Stimulated activated CD4-positive, alpha-beta T cell treated with anti-CD3 and anti-CD28 coated beads, Interleukin-15, amount 100 ng/mL, for 48 hours (primary cell): ENCODE measurements around the gene PCBP3.
A peak's percentile ranks its signal among the peaks of the same experiment; 100 is the strongest.

Experiments
- DNase-seq, 2 donors: peaks; one replicate each; pipeline ENCODE4 v3.0.0-alpha.2; 2020; ENCODE audit warnings: low read depth in 2 of 2

Gene PCBP3

DNA sequence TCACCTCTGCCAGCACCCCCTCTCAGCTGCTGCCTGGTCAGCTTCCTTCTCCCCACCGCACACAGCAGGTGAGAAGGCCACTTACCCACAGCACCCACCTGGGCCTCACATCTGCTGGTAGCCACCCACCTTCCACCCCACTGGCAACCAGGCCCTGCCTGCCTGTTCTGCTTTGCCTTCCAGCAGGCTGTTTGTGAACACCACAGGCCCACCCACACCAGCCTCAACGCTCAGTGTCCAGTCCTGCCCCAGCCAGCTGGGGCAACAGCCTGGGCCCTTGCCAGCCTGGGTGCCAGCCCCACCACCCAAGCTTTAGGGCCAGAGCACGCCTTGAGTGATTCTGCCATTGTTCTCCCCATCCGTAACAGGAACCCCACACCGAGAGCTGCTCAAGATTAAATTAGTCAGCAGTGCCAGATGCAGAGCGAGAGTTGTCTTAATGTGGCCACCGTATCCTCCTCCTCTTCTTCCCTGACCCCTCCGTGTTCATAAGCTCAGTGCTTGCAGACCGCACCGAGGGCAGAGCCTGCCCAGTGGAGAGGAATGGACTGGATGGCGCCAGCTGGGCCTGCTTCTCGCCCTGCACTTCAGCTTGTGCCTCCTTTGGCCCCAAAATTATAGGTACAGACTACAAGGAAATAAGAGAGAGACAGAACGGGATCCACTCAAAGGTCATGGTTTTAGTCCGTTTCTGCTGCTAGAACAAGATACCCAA is 217.8 kb downstream of the PCBP3 start:
- DNase-seq: no peak

- no peak for DNase-seq
Measured at GRCh38 chr21:45862543-45863207, 219.2 kb downstream of the PCBP3 start.

GRCh38 chr21:45863267-45863666 is 219.7 kb downstream of the PCBP3 start:
- no peak for DNase-seq

GRCh38 chr21:45863751-45864150 is 220.2 kb downstream of the PCBP3 start:
- DNase-seq: no peak

DNA sequence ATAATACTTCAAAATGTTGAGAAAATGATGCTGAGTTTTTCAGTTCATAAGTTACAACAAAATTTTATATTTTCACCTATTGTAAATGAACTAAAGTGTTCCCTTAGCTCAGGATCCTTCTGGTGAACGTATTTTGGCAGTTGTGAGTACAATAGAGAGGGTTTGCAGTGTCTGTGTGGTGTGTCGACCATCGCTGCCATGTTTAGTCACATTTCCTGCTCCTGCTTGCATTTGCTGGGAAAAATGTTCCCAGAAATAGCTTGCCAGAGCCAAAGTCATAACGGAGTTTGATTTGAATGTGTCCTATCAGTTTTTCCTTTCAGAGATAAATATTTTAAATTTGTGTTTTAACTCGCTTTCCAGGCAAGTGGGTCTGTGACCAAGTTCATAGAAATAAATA is 220.9 kb downstream of the PCBP3 start:
- no peak for DNase-seq

GRCh38 chr21:45865106-45865835 is 221.7 kb downstream of the PCBP3 start:
- DNase-seq: no peak

DNA sequence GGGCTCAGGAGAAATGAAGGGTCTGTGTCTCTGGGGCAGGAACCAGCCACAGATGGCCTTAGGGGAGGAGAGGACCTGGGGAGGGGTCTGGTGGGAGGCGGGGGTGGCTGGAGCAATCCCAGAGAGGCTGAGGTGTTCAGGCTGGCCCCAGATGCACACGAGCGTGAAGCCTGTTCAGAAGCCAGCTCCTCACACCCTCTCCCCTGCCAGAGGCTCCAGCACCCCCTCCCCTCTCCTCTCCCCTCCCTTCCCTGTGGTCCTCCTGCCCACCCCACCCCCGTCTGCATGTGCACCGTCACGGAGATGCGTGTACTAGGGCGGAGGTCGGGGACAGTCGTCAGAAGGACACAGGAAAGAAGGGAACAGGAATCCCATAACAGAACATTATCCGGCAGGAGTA is 223.0 kb downstream of the PCBP3 start:
- DNase-seq: no peak

DNA sequence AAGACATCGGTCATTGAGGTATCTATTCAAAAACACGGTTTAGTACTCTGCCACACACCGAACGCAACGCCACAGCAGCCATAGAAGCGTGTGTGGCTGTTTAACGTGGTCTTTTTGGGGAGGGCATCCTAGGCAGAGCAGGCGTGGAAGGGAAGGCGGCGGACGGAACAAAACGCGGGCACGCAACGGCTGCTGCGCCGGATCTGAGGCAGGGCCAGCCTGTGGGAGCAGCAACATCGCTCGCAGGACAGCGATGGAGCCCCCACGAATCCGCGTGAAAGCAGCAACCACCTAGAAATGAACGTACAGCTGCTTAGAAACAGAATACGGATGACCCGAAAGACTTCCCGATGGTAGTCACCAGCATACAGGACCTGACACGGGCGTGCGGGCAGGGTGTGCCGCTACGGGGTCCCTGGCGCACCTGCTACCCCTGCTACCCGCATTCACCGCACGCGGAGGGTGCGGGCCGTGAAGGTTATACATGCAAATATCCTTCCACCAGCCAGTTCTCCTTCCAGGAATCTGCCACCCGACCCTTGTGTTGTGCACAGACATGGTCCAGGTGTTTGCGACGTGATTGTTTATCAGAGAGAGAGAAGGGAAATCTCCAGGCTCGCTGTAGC is 223.6 kb downstream of the PCBP3 start:
- DNase-seq: no peak

DNA sequence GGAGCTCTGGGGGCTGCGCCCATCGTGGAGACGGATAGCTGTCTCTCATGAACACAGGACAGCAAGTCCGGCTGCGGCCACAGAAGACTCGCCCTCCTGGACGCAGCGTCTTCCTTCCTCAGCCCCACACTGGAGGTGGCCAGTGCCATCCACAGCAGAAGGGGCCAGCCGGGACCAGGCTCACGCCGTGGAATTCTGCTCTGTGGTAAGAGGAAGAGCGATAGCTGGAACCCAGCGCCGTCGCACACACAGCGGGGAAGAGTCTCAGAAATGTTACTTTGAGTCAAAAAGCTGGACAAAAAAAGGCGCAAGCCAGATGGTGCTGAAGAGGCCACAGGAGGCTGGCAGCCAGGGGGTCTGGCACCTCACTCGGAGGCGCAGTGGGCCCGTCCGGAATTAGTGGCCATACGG is 224.2 kb downstream of the PCBP3 start:
- DNase-seq: no peak

DNA sequence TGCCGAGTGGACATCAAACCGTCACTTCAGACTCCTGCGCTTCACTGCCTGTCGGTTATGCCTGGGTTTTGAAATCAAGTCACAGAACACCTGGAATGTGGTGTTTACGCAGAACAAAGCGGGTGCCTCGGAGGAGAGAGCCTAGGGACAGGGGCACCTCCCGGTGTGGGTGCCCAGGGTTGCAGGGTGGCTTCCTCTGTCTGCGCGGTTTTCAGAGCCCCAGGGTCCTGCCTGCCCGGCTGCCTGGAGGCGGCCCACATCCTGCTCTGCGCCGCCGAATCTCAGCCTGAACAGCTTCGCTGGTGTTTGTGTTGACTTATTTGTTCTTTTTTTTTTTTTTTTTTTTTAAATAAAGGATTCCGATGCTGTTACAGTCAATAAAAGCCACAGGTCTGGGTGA is 224.6 kb downstream of the PCBP3 start:
- DNase-seq: no peak

- DNase-seq: no peak
Measured at GRCh38 chr21:45868488-45868887, 225.0 kb downstream of the PCBP3 start.

- DNase-seq: no peak
Measured at GRCh38 chr21:45869121-45870007, 225.8 kb downstream of the PCBP3 start.

GRCh38 chr21:45870421-45870820 is 226.9 kb downstream of the PCBP3 start:
- DNase-seq: no peak

DNA sequence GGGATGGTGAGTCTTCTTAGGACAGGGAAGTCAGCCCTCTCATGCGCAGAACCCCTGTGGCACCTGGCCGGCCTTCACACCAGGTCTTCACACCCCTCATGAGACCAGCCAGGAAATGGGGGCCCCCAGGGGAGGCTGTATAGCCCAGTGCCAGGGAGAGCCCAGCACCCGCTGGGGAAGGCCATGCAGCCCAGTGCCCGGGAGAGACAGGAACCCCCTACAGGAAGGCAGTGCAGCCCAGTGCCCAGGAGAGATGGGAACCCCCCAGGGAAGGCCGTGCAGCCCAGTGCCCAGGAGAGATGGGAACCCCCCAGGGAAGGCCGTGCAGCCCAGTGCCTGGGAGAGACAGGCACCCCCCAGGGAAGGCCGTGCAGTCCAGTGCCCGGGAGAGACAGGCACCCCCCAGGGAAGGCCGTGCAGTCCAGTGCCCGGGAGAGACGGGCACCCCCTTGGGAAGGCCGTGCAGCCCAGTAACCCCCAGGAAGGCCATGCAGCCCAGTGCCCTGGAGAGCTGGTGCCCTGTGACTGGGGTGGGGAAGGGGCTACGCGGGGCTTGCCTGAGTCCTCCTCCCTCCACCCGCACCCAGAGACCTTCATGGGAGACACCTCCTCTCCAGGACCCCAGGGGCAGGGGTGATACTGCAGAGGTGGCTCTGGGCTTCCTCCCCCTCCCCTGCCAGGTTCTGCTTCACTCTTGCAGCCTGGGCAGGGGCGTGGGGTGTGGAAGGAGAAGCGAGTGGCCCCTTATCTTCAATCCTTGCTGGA is 227.5 kb downstream of the PCBP3 start:
- DNase-seq: no peak

- no peak for DNase-seq
Measured at GRCh38 chr21:45871616-45872236, 228.2 kb downstream of the PCBP3 start.

- no peak for DNase-seq
Measured at GRCh38 chr21:45872471-45872870, 228.9 kb downstream of the PCBP3 start.

DNA sequence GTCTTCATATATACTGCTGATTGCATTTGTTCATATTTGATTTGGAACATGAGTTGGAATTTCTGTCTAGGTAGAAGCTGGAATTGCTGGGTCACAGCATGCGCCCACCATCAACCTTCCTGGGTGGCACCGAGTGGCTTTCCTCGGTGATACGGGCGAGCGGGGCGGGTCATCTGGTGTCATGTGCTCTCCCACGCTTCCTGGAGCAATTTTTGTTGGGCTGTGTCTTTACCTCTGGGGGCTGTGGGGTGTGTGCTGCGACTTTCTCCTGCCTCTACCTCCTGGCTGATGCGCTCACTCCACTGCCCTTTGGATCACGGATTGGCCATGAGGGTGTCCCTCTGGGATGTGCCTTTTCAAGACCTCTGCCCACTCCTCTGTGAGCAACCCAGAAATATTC is 229.4 kb downstream of the PCBP3 start:
- no peak for DNase-seq

GRCh38 chr21:45873418-45873817 is 229.9 kb downstream of the PCBP3 start:
- DNase-seq: no peak

GRCh38 chr21:45873866-45874265 is 230.3 kb downstream of the PCBP3 start:
- DNase-seq: no peak

- peak in 1 of 2 donors; percentile 35 for DNase-seq
Measured at GRCh38 chr21:45874716-45875415, 231.3 kb downstream of the PCBP3 start.
